Esophagus muscularis mucosa (tissue), 3 donors: Measurements from ENCODE around the gene DNHD1.

Source experiments
- POLR2A ChIP-seq: fragments of 450-650 bp; IDR thresholded peaks from one replicate; pipeline ENCODE4 v1.6.1; 2017; ENCODE audit warnings: antibody characterized with exemption, moderate library complexity, mild to moderate bottlenecking, low read depth
- POLR2AphosphoS5 ChIP-seq, 2 donors: sonication (generic); formaldehyde crosslinking; IDR thresholded peaks; one replicate each; pipeline ENCODE4 v1.6.1; 2017; ENCODE audit warnings: antibody characterized with exemption in 2 of 2
- TF ChIP-seq, protein P1 (sequence below), 3 experiments: fragments of 200-600 bp in 2 of 3; fragments of 450-650 bp in 1 of 3; sonication (generic) in 2 of 3; IDR thresholded peaks; one replicate each; pipeline ENCODE4 v1.5.1; 2017 to 2019; ENCODE audit warnings: antibody characterized with exemption in 3 of 3, mild to moderate bottlenecking in 2 of 3, moderate library complexity in 1 of 3

DNA sequence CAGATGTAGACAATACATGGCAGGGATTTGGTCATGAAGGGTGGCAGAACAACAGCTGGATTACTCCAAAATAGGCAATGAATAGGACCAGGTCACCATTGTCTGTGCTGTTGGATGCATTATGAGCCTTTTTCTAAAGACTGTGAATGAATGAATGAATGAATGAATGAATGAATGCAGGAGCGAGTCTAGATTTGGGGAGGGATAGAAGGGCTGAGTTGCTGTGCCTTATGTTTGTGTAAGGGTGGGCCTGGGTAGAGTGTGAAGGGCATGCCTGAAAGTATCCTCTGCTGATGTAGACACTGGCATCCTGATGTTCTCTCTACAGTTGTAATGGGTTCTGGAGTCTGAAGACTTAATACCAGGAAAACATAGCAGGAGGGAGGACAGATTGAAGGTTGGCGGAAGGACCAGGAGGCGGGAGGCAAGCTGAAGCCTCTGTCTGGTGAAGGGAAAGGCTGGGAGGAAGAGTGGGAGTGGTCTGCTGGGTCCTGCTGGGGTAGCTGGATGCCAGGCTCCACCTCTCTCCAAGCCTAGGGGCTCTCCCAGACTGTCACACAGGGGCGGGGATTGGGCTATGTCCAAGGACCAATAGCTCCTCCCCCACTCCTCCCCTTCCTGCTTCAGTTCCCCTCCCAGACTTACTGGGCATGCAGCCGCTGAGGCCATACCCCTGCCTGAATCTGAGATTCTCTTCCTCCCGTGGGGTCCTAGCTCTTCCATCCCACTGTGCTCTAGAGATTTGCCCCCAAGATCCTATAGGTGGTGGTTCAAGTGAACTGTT lies 28.2 kb upstream of the DNHD1 start:
- TF ChIP-seq, protein P1, sequence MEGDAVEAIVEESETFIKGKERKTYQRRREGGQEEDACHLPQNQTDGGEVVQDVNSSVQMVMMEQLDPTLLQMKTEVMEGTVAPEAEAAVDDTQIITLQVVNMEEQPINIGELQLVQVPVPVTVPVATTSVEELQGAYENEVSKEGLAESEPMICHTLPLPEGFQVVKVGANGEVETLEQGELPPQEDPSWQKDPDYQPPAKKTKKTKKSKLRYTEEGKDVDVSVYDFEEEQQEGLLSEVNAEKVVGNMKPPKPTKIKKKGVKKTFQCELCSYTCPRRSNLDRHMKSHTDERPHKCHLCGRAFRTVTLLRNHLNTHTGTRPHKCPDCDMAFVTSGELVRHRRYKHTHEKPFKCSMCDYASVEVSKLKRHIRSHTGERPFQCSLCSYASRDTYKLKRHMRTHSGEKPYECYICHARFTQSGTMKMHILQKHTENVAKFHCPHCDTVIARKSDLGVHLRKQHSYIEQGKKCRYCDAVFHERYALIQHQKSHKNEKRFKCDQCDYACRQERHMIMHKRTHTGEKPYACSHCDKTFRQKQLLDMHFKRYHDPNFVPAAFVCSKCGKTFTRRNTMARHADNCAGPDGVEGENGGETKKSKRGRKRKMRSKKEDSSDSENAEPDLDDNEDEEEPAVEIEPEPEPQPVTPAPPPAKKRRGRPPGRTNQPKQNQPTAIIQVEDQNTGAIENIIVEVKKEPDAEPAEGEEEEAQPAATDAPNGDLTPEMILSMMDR (IDR thresholded peaks at IDR 0.05) = no peak
- TF ChIP-seq POLR2AphosphoS5 (IDR thresholded peaks at IDR 0.05) = peak; percentile 59 to 67
- no peak for TF ChIP-seq POLR2A
